ENCODE results near the gene SLC9C2.

DNA sequence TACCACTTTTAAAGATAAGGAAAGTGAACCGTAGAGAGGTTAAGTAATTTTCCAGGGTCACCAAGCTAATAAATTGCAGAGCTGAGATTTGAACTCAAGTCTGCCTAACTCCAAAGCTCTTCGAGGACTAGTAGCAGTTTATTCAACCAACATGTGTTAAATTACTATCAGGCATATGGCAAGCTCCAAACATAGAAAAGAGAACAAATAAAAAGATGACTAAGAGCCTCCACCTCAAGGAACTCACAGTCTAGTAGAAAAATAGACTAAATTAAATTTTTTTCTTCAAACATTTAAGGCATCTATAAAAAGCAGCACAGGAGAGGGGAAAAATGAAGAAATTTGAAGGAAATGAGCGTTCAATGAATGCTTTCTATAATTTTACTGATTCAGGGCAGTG, 22.2 kb downstream of the SLC9C2 start:
- TF ChIP-seq, protein P1, sequence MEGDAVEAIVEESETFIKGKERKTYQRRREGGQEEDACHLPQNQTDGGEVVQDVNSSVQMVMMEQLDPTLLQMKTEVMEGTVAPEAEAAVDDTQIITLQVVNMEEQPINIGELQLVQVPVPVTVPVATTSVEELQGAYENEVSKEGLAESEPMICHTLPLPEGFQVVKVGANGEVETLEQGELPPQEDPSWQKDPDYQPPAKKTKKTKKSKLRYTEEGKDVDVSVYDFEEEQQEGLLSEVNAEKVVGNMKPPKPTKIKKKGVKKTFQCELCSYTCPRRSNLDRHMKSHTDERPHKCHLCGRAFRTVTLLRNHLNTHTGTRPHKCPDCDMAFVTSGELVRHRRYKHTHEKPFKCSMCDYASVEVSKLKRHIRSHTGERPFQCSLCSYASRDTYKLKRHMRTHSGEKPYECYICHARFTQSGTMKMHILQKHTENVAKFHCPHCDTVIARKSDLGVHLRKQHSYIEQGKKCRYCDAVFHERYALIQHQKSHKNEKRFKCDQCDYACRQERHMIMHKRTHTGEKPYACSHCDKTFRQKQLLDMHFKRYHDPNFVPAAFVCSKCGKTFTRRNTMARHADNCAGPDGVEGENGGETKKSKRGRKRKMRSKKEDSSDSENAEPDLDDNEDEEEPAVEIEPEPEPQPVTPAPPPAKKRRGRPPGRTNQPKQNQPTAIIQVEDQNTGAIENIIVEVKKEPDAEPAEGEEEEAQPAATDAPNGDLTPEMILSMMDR (IDR thresholded peaks at IDR 0.05) = no peak
- TF ChIP-seq, protein P2, sequence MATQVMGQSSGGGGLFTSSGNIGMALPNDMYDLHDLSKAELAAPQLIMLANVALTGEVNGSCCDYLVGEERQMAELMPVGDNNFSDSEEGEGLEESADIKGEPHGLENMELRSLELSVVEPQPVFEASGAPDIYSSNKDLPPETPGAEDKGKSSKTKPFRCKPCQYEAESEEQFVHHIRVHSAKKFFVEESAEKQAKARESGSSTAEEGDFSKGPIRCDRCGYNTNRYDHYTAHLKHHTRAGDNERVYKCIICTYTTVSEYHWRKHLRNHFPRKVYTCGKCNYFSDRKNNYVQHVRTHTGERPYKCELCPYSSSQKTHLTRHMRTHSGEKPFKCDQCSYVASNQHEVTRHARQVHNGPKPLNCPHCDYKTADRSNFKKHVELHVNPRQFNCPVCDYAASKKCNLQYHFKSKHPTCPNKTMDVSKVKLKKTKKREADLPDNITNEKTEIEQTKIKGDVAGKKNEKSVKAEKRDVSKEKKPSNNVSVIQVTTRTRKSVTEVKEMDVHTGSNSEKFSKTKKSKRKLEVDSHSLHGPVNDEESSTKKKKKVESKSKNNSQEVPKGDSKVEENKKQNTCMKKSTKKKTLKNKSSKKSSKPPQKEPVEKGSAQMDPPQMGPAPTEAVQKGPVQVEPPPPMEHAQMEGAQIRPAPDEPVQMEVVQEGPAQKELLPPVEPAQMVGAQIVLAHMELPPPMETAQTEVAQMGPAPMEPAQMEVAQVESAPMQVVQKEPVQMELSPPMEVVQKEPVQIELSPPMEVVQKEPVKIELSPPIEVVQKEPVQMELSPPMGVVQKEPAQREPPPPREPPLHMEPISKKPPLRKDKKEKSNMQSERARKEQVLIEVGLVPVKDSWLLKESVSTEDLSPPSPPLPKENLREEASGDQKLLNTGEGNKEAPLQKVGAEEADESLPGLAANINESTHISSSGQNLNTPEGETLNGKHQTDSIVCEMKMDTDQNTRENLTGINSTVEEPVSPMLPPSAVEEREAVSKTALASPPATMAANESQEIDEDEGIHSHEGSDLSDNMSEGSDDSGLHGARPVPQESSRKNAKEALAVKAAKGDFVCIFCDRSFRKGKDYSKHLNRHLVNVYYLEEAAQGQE (IDR thresholded peaks at IDR 0.05; ENCODE audit: insufficient read depth in 1 of 2, low read depth in 2 of 2, low read length in 1 of 2) = no peak

Data from Panc1 (cell line).